IPS-20b (cell line): ENCODE data around the gene PGAM5.

Experiments
- H3K27ac ChIP-seq: one replicate; pipeline ENCODE4 v1.5.1; 2013; ENCODE audit warnings: low read length
- H3K27me3 ChIP-seq: 2 replicates; pipeline ENCODE4 v1.6.1; 2013; ENCODE audit warnings: mild to moderate bottlenecking, low read length, inconsistent platforms; ENCODE audit not compliant: insufficient read depth
- H3K36me3 ChIP-seq: 2 replicates; pipeline ENCODE4 v1.6.1; 2013; ENCODE audit warnings: low read depth, mild to moderate bottlenecking, inconsistent platforms, low read length, moderate library complexity; ENCODE audit not compliant: insufficient read depth
- H3K4me1 ChIP-seq: 2 replicates; pipeline ENCODE4 v1.6.1; 2013; ENCODE audit warnings: mild to moderate bottlenecking, control low read depth, inconsistent platforms, low read length, moderate library complexity; ENCODE audit not compliant: insufficient read depth
- H3K4me3 ChIP-seq: 2 replicates; pipeline ENCODE4 v1.5.1; 2013; ENCODE audit warnings: mild to moderate bottlenecking, low read length, inconsistent platforms
- H3K9ac ChIP-seq: 2 replicates; pipeline ENCODE4 v1.6.1; 2013; ENCODE audit warnings: low read depth, mild to moderate bottlenecking, inconsistent platforms, low read length, moderate library complexity
- H3K9me3 ChIP-seq: 2 replicates; pipeline ENCODE4 v1.6.1; 2013; ENCODE audit warnings: mild to moderate bottlenecking, low read depth, low read length, inconsistent platforms; ENCODE audit not compliant: insufficient read depth

PGAM5 gene

DNA sequence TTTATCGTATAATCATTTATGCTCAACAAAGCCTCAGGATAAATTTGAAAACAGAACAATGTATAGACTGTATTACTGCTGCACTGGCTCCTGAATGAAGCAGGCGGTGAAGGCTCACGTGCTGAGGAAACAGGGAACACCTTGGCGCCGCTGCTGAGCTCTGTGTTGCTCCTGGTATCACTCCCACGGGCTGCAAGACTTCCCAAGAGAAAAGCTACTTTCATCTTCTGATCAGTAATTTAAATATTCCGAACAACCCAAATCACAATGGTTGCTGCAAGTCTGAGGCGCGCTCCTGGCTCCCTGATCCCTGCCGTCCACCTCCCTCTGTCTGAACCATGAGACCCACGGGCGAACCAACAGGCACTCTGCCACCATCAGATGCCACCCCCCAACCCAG lies 15.7 kb downstream of the PGAM5 start:
- Histone ChIP-seq H3K36me3 (peaks cover 93% of the 10 kb centered on the region), H3K27ac (no peak overlapping the region), H3K9ac (no peak overlapping the region), H3K4me1 (no peaks in the 10 kb centered on the region), H3K27me3 (no peaks in the 10 kb centered on the region), H3K4me3 (no peak overlapping the region), H3K9me3 (no peaks in the 10 kb centered on the region)

DNA sequence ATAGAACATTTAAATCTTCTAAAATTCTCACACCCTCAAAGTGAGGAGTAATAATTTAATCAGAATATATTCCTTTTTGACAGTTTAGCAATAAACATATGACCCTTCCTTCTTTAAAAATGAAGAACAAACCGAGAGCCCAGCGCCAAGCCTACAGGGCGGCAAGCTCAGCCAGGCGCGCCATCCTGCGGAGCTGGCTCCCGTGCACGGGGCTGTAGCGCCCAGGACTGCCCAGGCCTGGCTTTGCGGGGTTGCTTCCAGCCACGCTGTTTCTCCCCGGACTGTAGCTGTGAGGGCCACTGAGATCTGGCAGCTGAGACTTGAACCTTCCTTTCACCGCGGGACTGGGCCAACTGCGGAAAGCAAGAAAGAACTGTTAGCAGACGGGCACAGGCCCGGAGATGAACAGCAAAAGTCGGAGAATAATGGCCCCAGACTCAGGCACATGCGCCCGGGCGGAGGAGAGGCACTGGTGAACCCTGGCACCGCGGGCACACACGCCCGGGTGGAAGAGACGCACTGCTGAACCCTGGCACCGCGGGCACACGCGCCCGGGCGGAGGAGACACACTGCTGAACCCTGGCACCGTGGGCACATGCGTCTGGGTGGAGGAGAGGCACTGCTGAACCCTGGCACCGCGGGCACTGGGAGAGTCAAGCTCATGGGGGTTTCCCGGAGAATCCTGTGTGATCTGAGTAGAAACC lies 16.6 kb downstream of the PGAM5 start:
- no peak overlapping the region for H3K9ac ChIP-seq
- H3K4me1 ChIP-seq, result no peaks in the 10 kb centered on the region
- peaks cover 94% of the 10 kb centered on the region for H3K36me3 ChIP-seq
- H3K27ac ChIP-seq, result no peak overlapping the region
- H3K27me3 ChIP-seq, result no peaks in the 10 kb centered on the region
- H3K9me3 ChIP-seq, result no peaks in the 10 kb centered on the region
- no peak overlapping the region for H3K4me3 ChIP-seq

DNA sequence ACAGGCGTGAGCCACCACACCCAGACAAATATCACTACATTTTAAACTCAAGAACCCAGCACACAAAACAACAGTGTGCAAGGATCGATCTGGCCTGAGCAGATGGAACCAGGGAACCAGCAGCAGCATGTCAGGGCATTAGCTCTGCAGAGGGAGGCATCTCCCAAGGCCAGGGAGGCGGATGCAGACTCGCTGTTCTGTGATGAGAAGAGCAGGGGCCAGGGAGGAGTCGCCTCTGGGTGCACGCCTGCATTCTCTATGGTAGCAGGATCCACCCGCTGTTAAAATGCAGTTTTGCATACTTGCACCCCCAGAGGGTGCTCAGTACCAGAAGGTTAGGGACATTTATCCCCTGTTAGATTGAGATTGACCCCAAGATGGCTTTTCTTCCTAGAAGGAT lies 17.9 kb downstream of the PGAM5 start:
- H3K9ac ChIP-seq, result no peak overlapping the region
- H3K9me3 ChIP-seq, result no peaks in the 10 kb centered on the region
- peaks cover 95% of the 10 kb centered on the region for H3K36me3 ChIP-seq
- no peak overlapping the region for H3K4me3 ChIP-seq
- H3K4me1 ChIP-seq, result no peaks in the 10 kb centered on the region
- no peaks in the 10 kb centered on the region for H3K27me3 ChIP-seq
- H3K27ac ChIP-seq, result no peak overlapping the region

DNA sequence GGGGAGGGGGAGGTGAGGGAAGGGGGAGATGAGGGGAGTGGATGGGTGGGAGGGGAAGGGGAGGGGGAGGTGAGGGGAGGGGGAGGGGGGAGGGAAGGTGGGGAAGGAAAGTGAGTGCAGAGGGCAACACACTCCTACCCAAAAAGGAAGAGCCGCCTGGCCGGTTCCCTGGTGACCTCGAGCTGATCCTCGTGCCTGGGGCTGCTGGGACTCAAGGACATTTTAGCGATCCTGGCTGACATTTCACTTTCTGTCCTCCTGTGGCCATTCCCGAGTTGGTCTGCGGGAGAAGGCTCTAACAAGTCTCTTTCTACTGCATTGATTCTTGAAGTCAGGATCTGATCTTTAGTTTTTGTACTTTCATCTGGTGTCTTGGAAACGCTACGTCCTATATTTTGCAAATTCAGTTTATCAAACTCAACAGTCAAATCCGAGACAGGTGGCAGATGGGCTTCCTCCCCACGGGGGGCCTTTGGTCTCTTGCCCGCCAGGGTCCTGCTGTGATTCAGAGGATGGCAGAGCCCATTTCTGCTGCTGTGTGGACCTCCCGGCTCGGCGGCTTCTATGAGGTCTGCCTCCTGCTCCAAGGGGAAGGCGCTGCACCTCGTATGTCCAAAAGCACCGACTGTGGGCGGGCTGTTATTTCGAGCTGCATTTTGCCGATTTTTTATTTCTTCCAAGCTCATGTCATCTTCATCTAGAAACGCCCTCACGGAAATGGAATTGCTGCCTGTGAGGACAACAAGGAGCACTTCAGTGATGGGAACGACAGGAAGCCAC lies 19.1 kb downstream of the PGAM5 start:
- peaks cover 95% of the 10 kb centered on the region for H3K36me3 ChIP-seq
- no peaks in the 10 kb centered on the region for H3K27me3 ChIP-seq
- H3K4me1 ChIP-seq, result no peaks in the 10 kb centered on the region
- no peak overlapping the region for H3K9ac ChIP-seq
- H3K27ac ChIP-seq, result no peak overlapping the region
- no peak overlapping the region for H3K4me3 ChIP-seq
- no peaks in the 10 kb centered on the region for H3K9me3 ChIP-seq

DNA sequence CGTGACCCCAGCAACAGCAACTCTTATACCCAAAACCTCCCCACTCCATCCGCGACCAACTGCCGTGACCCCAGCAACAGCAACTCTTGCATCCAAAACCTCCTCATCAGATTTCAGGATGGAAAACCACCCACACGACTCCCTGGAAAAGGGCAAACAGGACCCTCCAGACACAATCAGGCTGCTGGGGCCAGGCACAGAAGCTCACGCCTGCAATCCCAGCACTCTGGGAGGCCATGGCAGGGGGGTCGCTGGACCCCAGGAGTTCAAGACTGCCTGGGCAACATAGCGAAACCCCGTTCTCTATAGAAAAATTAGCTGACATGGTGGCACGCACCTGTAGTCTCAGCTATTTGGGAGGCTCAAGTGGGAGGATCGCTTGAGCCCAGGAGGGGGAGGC lies 19.7 kb downstream of the PGAM5 start:
- Histone ChIP-seq H3K9ac (no peak overlapping the region), H3K27me3 (no peaks in the 10 kb centered on the region), H3K4me3 (no peak overlapping the region), H3K9me3 (no peaks in the 10 kb centered on the region), H3K36me3 (peaks cover 95% of the 10 kb centered on the region), H3K4me1 (no peaks in the 10 kb centered on the region), H3K27ac (no peak overlapping the region)

DNA sequence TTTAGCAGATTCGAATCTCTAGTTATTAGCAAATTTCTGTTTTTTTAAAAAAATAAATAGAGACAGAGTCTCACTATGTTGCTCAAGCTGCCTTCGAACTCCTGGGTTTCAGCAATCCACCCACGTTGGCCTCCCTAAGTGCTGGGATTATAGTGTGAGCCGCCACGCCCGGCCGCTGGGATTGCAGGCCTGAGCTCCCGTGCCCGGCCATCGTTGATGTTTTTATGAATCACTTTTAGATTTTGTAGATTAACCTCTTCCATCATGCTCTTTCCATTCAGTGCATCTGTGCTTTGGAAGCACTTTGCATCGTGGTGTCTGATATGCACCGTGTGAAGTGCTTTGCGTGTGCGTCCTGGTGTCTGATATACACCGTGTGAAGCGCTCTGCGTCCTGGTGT lies 20.9 kb downstream of the PGAM5 start:
- Histone ChIP-seq H3K4me3 (no peak overlapping the region), H3K9me3 (no peaks in the 10 kb centered on the region), H3K4me1 (no peaks in the 10 kb centered on the region), H3K9ac (no peak overlapping the region), H3K27ac (no peak overlapping the region), H3K36me3 (peaks cover 93% of the 10 kb centered on the region), H3K27me3 (no peaks in the 10 kb centered on the region)

DNA sequence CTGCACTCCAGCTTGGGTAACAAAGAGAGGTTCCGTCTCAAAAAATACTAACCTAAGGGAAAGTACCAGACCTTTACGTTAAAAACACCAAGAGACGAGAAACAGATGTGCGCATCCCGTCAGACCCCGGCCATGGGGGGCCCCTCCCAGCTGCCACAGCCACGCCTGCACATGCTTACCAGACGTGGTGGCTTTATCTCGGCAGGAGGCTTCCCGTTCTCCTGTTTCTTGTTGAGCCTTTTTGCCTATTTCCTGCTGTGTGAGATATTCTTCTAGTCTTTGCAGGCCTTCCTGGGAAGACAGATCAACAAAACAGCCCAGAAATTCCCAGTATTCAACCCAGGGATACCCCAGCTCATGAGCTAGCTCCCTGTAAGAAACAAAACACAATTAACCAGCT lies 23.6 kb downstream of the PGAM5 start:
- Histone ChIP-seq H3K27me3 (no peaks in the 10 kb centered on the region), H3K4me1 (no peaks in the 10 kb centered on the region), H3K4me3 (no peak overlapping the region), H3K9ac (no peak overlapping the region), H3K36me3 (peaks cover 92% of the 10 kb centered on the region), H3K9me3 (no peaks in the 10 kb centered on the region), H3K27ac (no peak overlapping the region)

DNA sequence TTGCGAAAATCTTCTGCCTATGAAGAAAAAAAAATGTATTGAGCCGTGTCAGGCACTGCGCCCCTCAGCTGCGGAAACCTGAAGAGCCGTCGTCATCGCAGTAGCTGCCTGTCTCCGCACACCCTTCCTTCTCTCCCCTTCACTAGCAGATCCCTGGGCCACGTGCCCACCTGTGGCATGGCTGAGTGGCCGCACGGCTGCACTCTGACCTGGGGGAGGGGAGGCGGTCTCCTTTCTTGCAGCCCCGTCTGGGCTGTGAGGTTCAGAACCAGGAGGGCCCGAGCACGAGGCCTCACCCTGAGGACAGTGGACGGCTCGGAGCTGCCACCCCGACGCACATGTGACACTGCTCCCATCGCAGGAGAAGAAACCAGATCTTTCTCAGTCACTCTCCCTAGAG lies 24.9 kb downstream of the PGAM5 start:
- Histone ChIP-seq H3K4me3 (no peak overlapping the region), H3K27me3 (no peaks in the 10 kb centered on the region), H3K9ac (no peak overlapping the region), H3K9me3 (no peaks in the 10 kb centered on the region), H3K27ac (no peak overlapping the region), H3K4me1 (no peaks in the 10 kb centered on the region), H3K36me3 (peaks cover 94% of the 10 kb centered on the region)

DNA sequence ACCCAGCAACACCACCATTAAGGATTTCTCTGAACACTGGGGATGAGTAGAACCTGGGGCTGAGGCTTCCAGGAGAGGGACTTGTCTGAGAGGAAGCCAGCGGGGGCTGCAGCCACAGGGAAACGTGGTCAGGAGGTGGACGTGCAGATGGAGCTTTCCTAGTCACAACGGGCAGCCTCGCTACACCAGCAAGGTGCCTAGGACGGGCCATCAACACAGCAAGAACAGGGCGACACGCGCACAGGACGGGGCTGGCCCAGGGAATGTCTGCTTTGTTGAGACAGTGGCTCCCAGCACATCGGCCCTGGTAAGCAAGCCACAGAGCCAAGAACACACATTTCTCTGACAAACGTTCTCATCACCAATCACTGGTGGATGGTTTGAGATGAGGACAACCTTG lies 25.7 kb downstream of the PGAM5 start:
- Histone ChIP-seq H3K9me3 (no peaks in the 10 kb centered on the region), H3K36me3 (peaks cover 94% of the 10 kb centered on the region), H3K27me3 (no peaks in the 10 kb centered on the region), H3K4me3 (no peak overlapping the region), H3K9ac (no peak overlapping the region), H3K4me1 (no peaks in the 10 kb centered on the region), H3K27ac (no peak overlapping the region)

DNA sequence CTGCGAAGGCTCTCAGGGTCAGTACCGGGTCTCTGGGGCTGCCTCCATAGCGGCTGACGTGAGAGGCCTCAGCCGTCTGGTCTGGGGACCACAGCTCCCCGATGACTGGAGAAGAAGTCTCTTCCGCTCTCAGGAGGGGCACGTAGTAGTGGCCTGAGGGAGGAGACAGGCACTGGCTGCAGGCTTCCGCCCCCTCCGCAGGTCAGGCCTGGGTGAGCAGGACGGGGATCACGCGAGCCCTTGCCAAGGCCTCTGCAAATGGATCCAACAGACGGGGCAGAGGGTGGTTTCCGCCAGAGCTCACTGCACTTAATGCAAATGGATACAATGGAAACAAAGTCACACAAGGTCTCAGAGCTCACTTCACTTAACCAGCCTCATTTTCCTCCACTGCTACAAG lies 26.3 kb downstream of the PGAM5 start:
- Histone ChIP-seq H3K4me1 (no peaks in the 10 kb centered on the region), H3K9ac (no peak overlapping the region), H3K27me3 (no peaks in the 10 kb centered on the region), H3K4me3 (no peak overlapping the region), H3K36me3 (peaks cover 94% of the 10 kb centered on the region), H3K27ac (no peak overlapping the region), H3K9me3 (no peaks in the 10 kb centered on the region)

DNA sequence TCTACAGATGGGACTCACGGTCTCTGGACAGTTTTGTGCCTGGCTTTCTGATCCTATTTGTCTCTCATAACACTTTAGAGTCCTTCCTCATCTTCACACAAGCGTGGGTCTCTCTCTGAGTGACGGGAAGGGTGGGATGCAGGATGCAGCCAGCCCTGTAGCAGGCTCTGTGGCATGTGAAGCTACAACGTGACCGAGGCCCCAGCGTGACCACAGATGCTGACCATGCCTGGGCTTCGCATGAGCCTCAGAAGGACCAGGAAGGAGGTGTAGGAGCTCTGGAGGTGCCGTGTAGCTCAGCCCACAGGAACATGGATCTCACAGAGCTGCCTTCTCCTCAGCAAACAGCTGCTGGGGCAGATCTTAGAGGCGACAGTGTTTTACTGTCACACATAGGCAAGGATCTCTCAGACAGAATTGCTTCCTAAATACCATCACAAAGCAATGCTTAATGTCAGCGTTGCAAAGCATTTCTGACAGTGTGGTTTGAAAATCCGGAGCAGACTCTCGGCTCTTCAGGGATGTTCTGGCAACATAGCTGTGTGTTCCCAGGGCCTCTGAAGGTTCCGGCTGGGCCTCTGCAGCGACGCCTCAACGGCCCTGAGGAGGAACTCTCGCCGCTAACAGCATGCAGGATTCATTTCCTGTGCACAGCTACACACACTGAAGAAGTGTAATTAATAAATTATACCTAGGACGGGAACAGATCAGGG lies 29.1 kb downstream of the PGAM5 start:
- H3K36me3 ChIP-seq, result peaks cover 92% of the 10 kb centered on the region
- H3K27me3 ChIP-seq, result no peaks in the 10 kb centered on the region
- H3K4me1 ChIP-seq, result no peaks in the 10 kb centered on the region
- no peaks in the 10 kb centered on the region for H3K9me3 ChIP-seq
- H3K9ac ChIP-seq, result no peak overlapping the region
- no peak overlapping the region for H3K4me3 ChIP-seq
- H3K27ac ChIP-seq, result no peak overlapping the region

DNA sequence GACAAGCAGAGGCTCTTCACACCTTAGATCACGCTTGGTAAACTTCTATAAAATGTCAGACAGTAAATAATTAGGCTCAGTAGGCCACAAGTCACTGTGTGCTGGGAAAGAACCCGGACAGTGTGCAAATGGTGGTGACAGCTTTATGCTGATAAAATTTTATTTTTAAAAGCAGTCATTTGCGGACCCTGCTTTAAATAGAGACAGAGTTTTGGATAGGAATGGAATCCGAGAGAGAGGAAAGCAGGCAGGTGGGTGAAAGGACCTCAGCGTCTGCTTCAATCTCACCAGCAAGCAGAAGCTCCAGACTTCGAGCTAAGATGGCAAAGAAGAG lies 29.6 kb downstream of the PGAM5 start:
- H3K9me3 ChIP-seq, result no peaks in the 10 kb centered on the region
- no peaks in the 10 kb centered on the region for H3K27me3 ChIP-seq
- H3K36me3 ChIP-seq, result peaks cover 92% of the 10 kb centered on the region
- no peak overlapping the region for H3K4me3 ChIP-seq
- H3K9ac ChIP-seq, result no peak overlapping the region
- H3K4me1 ChIP-seq, result no peaks in the 10 kb centered on the region
- no peak overlapping the region for H3K27ac ChIP-seq
